SK-N-SH treated with all-trans-retinoic acid at 6 μM for 48 hours (cell line): Measurements from ENCODE around the gene PLCB1.

ENCODE experiments used
- CREB5 ChIP-seq: fragments of 250-450 bp; sonication (Bioruptor Pico); IDR thresholded peaks from 2 replicates; pipeline ENCODE4 v1.5.1; 2020; ENCODE audit warnings: low read depth, mild to moderate bottlenecking, moderate library complexity
- CSDC2 ChIP-seq: fragments of 250-450 bp; sonication (Bioruptor Pico); IDR thresholded peaks from 2 replicates; pipeline ENCODE4 v1.5.0; 2020; ENCODE audit warnings: mild to moderate bottlenecking, moderate library complexity
- ESRRG ChIP-seq: fragments of 250-450 bp; sonication (Bioruptor Pico); IDR thresholded peaks from 2 replicates; pipeline ENCODE4 v1.6.1; 2021; ENCODE audit warnings: mild to moderate bottlenecking
- GLIS3 ChIP-seq: fragments of 250-450 bp; sonication (Bioruptor Pico); IDR thresholded peaks from 2 replicates; pipeline ENCODE4 v1.5.0; 2020; ENCODE audit warnings: mild to moderate bottlenecking, moderate library complexity
- OSR1 ChIP-seq: fragments of 250-450 bp; sonication (Bioruptor Pico); IDR thresholded peaks from 2 replicates; pipeline ENCODE4 v1.8.0; 2022; ENCODE audit warnings: moderate library complexity, mild to moderate bottlenecking, inconsistent platforms
- PPARA ChIP-seq: fragments of 250-450 bp; sonication (Bioruptor Pico); IDR thresholded peaks from 2 replicates; pipeline ENCODE4 v1.5.0; 2020; ENCODE audit warnings: mild to moderate bottlenecking, borderline replicate concordance
- RARB ChIP-seq: fragments of 250-450 bp; sonication (Bioruptor Pico); IDR thresholded peaks from 2 replicates; pipeline ENCODE4 v1.8.0; 2021; ENCODE audit warnings: mild to moderate bottlenecking, moderate library complexity
- TOX ChIP-seq: fragments of 250-450 bp; sonication (Bioruptor Pico); IDR thresholded peaks from 2 replicates; pipeline ENCODE4 v1.8.0; 2021; ENCODE audit warnings: mild to moderate bottlenecking, moderate library complexity, borderline replicate concordance
- TSHZ2 ChIP-seq: fragments of 250-450 bp; sonication (Bioruptor Pico); IDR thresholded peaks from 2 replicates; pipeline ENCODE4 v1.5.0; 2020; ENCODE audit warnings: mild to moderate bottlenecking, moderate library complexity
- ZC3H10 ChIP-seq: fragments of 250-450 bp; sonication (Bioruptor Pico); IDR thresholded peaks from 2 replicates; pipeline ENCODE4 v1.5.1; 2021; ENCODE audit warnings: mild to moderate bottlenecking, moderate library complexity
- ZNF565 ChIP-seq: fragments of 450-650 bp; formaldehyde crosslinking; conservative IDR thresholded peaks from 2 replicates; pipeline ENCODE4 v1.5.0; 2020; ENCODE audit warnings: low read depth, mild to moderate bottlenecking, moderate library complexity
- ZNF8 ChIP-seq: fragments of 450-650 bp; formaldehyde crosslinking; IDR thresholded peaks from 2 replicates; pipeline ENCODE4 v1.5.0; 2020; ENCODE audit warnings: mild to moderate bottlenecking, moderate library complexity
- TF ChIP-seq, protein P1 (sequence below): fragments of 250-450 bp; sonication (Bioruptor Pico); IDR thresholded peaks from 2 replicates; pipeline ENCODE4 v1.8.0; 2020; ENCODE audit warnings: mild to moderate bottlenecking, moderate library complexity, borderline replicate concordance

GRCh38 chr20:8690074-8690473 is 558.0 kb downstream of the PLCB1 start:
- no peak for TF ChIP-seq CREB5 (CRISPR knock-in tag)
- no peak for TF ChIP-seq ZNF8 (CRISPR knock-in tag)
- TF ChIP-seq TSHZ2 = no peak
- TF ChIP-seq ZC3H10 (CRISPR knock-in tag) = no peak
- no peak for TF ChIP-seq RARB (CRISPR knock-in tag)
- no peak for TF ChIP-seq ESRRG (CRISPR knock-in tag)
- TF ChIP-seq OSR1 (CRISPR knock-in tag) = no peak
- no peak for TF ChIP-seq GLIS3
- TF ChIP-seq TOX (CRISPR knock-in tag) = no peak
- no peak for TF ChIP-seq ZNF565
- TF ChIP-seq, protein P1, sequence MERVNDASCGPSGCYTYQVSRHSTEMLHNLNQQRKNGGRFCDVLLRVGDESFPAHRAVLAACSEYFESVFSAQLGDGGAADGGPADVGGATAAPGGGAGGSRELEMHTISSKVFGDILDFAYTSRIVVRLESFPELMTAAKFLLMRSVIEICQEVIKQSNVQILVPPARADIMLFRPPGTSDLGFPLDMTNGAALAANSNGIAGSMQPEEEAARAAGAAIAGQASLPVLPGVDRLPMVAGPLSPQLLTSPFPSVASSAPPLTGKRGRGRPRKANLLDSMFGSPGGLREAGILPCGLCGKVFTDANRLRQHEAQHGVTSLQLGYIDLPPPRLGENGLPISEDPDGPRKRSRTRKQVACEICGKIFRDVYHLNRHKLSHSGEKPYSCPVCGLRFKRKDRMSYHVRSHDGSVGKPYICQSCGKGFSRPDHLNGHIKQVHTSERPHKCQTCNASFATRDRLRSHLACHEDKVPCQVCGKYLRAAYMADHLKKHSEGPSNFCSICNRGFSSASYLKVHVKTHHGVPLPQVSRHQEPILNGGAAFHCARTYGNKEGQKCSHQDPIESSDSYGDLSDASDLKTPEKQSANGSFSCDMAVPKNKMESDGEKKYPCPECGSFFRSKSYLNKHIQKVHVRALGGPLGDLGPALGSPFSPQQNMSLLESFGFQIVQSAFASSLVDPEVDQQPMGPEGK (CRISPR knock-in tag) = no peak
- no peak for TF ChIP-seq CSDC2 (CRISPR knock-in tag)
- no peak for TF ChIP-seq PPARA
